ENCODE measurements around the gene CDR2.
"Not testable (repeated sequence)": the region's sequence is repeated elsewhere in the genome, so short reads cannot be mapped to it uniquely, and the experiment has no call there.

CDR2 gene

DNA sequence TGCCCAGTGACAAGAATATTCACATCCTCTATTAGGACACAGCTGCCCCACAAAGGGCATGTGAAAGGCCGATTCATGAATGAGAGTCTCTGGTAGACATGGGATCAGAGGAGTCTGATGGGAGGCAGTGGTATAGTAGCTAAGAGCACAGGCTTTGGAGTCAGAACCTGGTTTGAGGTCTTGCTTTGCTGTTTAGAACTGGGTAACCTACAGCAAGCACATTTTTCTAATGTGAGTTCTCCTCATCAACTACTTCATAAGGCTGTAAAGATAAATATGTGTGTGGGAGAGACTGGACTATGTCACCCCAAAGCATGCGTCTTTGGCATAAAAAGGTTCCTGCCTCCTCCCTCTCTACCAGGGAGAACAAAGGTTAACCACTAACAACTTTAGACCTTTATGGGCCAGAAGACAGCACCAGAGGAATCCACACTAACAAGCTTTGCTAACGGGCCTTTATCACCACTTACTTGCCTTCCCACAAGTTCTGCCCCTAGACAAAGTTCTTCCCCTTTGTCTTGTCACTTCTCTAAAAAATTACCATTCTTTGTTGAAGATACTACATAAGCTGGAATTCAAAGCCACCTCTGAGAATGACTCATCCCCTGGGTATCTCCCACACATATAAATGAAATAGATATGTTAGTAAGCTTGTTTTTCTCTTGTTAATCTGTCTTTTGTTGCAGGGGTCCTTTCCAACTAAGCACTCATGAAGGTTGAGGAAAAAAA is 21.1 kb downstream of the CDR2 start:
- TF ChIP-seq, protein P1, sequence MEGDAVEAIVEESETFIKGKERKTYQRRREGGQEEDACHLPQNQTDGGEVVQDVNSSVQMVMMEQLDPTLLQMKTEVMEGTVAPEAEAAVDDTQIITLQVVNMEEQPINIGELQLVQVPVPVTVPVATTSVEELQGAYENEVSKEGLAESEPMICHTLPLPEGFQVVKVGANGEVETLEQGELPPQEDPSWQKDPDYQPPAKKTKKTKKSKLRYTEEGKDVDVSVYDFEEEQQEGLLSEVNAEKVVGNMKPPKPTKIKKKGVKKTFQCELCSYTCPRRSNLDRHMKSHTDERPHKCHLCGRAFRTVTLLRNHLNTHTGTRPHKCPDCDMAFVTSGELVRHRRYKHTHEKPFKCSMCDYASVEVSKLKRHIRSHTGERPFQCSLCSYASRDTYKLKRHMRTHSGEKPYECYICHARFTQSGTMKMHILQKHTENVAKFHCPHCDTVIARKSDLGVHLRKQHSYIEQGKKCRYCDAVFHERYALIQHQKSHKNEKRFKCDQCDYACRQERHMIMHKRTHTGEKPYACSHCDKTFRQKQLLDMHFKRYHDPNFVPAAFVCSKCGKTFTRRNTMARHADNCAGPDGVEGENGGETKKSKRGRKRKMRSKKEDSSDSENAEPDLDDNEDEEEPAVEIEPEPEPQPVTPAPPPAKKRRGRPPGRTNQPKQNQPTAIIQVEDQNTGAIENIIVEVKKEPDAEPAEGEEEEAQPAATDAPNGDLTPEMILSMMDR (IDR thresholded peaks at IDR 0.05): no peak
- peak overlapping the region in 1 of 2 donors; percentile 29 for H3K27ac ChIP-seq
- H3K4me3 ChIP-seq: no peak overlapping the region
- DNase-seq (ENCODE audit: low spot score): no peak

DNA sequence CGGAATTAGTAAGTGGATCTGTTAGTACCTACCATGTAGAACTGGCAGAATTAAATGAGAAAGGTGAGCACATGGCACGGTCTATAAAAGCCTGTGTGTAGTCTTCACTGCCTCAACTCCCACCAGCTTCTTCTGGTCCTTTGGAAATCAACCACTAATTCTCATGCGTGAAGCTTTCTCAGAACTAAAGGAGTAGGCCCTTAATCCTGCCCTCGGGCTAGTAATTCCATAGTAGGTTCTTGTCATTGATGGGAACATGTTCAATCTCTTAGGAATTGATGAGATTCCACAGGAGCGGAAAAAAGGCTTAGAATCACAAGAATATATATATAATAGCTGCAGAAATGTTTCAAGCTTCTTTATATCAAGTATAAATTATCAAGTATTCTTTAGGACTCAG is 21.7 kb downstream of the CDR2 start:
- no peak overlapping the region for H3K27ac ChIP-seq
- no peak overlapping the region for H3K4me3 ChIP-seq
- TF ChIP-seq, protein P1 (IDR thresholded peaks at IDR 0.05): no peak
- DNase-seq (ENCODE audit: low spot score): no peak

DNA sequence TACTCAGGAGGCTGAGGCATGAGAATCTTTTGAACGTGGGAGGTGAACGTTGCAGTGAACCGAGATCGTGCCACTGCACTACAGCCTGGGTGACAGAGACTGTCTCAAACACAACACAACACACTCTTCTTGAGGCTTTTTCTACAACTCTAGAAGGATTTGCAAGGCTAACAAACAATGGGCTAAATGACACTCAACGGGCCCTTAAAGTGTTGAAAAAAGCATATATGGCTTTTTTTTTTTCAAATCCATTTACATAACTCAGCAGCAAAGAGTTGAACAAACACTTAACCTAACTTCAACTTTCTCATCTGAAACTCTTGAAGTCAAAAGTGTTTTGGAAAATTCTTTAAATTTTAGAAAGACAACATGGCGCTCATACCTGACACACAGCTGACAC is 22.3 kb downstream of the CDR2 start:
- DNase-seq (ENCODE audit: low spot score): no peak

DNA sequence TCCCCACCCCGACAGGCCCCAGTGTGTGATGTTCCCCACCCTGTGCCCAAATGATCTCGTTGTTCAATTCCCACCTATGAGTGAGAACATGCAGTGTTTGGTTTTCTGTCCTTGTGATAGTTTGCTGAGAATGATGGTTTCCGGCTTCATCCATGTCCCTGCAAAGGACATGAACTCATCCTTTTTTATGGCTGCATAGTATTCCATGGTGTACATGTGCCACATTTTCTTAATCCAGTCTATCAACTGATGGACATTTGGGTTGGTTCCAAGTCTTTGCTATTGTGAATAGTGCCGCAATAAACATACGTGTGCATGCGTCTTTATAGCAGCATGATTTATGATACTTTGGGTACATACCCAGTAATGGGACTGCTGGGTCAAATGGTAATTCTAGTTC is 23.4 kb downstream of the CDR2 start:
- not testable (repeated sequence) for H3K27ac ChIP-seq; DNase-seq (ENCODE audit: low spot score)

More for the DNA sequence above, 22.3 kb downstream of the CDR2 start:
- Histone ChIP-seq H3K27ac (no peak overlapping the region), H3K4me3 (no peak overlapping the region)
- TF ChIP-seq, protein P1 (IDR thresholded peaks at IDR 0.05): no peak

DNA sequence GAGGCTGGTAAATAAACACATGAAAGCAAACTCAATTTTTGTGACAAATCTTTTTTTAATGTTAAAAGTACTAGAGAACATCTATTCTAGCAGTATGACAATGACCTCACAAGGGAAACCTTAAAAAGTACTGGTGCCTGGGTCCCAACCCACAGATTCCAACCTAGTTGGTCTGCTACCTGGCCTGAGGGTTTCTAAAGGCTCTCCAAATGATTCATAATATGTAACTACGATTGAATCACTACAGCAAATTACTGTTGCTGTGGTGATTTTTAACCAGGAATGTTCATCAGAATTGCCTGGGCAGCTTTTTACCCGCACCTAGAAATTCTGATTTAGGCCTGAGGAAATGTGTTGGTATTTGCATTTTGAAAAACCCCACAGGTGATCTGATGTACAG is 26.1 kb downstream of the CDR2 start:
- TF ChIP-seq, protein P1 (IDR thresholded peaks at IDR 0.05): no peak
- H3K27ac ChIP-seq: no peak overlapping the region
- H3K4me3 ChIP-seq: no peak overlapping the region
- DNase-seq (ENCODE audit: low spot score): no peak

More for the DNA sequence above, 23.4 kb downstream of the CDR2 start:
- H3K4me3 ChIP-seq: not testable (repeated sequence)

DNA sequence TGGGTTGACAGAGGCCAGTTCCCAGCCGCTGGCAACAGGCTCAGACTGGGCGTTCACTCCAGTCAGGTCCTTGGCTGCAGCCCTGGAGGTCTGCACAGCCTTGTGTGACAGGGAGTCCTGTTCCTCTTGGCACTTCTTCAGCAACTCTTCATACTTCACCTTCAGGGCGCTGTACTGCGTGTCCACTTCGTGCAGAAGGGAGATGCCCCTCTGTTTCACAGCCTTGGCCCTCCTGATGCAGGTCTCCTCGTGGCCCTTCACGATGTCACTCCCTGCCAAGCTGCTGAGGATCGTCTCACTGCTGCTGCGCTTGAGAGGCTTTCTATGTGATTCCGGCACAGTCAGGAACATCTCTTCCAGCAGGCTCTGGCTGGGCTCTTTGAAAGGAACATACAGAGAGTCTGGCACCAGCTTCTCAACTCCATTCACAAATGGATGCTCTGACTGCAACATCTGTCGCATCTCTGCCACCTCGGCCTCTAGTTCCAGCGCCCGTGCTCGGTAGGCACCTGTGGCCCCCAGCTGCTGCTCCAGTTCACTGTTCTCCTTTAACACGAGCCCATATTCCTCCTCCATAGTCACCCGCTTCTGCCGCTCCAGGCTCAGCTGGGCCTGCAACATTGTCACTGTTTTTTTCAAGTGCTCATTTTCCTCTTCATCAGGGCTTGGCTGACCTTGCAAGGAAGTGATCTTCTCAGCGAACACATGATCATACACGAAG is 27.2 kb downstream of the CDR2 start:
- TF ChIP-seq, protein P1 (IDR thresholded peaks at IDR 0.05): no peak
- DNase-seq (ENCODE audit: low spot score): no peak
- Histone ChIP-seq H3K27ac (no peak overlapping the region), H3K4me3 (no peak overlapping the region)

DNA sequence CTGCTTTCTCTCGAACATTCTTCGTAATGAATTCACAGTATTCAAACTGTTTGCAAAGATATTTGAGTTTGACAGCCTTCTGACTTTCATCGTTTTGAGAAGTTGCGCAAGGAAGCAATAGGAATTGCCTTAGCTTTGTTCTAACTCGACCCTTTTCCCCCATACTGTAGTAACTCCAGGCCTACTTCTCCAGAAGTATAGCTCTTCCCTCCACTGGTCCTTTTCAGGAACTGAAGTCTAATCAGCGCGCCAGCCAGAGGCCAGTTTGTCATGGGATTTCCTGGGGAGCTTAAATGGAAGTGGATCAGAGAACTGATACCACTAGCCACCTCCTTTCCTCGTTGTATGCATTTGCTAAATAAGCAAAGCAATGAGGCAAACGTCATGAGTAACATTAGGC is 27.9 kb downstream of the CDR2 start:
- TF ChIP-seq, protein P1 (IDR thresholded peaks at IDR 0.05): no peak
- Histone ChIP-seq H3K4me3 (no peak overlapping the region), H3K27ac (no peak overlapping the region)
- no peak for DNase-seq (ENCODE audit: low spot score)

Measured in coronary artery (tissue), 2 donors.